Hindlimb muscle (tissue), 1 donor: ENCODE results near the gene ALDH1L2. TPM values are rescaled to one million over a fixed set of nuclear protein-coding genes. Genes with fewer than 3 reads are reported as not detected.
"Not testable (repeated sequence)": the region's sequence is repeated elsewhere in the genome, so short reads cannot be mapped to it uniquely, and the experiment has no call there.

Source experiments
- DNase-seq: peaks from one replicate; pipeline ENCODE4 v3.0.0-alpha.2; 2013
- polyA plus RNA-seq: library from polyadenylated mRNA; unstranded; fragments of 120-200 nt; gene quantifications from one replicate; pipeline ENCODE4 v1.2.1, GENCODE V29; 2013; ENCODE audit not compliant: insufficient read length

The ALDH1L2 gene
- 6.6 TPM for polyA plus RNA-seq

DNA sequence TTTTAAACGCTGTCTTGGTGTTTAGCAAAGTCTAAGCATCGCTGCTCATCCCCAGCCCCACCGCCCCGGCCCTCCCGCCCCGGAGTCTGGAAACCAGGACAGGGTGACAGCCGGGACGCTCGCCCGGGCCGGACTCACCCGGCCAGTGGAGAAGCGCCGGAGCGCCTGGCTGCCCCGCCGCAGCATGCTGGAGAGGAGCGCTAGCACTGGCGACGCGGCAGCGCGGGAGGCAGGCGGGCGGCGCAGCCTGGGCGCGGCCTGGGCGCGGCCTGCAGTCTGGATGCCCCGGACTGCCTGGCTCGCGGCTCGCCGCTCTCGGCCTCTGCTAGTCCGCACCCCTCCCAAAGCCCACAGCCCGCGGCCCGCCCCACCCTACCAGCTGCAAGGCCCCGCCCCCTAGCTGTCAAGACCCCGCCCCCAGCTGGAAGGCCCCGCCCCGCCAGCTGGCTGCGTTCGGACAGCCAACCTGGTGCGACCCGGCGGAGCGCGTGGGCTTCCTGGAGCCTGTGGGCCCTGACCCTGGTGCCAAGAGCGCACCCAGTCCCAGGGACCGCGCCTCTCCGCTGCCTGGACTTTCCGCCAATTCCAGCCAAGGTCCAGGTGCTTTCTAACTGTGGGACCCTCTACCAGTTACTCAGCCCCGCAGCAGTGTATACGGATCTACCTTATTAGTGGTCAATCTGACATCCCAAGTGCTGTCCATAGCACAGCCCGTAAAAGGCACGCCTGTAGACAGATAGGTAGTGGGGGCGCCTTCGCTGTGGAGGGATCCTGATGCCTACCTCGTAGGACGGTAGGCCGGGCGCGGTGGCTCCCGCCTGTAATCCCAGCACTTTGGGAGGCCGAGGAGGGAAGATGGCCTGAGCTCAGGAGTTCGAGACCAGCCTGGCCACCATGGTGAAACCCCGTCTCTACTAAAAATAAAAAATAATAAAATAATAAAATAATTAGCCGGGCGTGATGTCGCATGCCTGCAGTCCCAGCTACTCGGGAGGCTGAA, at the start of gene ALDH1L2:
TSS of gene ALDH1L2 (minus strand) at position 208 of the 1,000 bp plus-strand sequence. CDS start at position 186, 22 bp downstream.
- peak; percentile 68 for DNase-seq

DNA sequence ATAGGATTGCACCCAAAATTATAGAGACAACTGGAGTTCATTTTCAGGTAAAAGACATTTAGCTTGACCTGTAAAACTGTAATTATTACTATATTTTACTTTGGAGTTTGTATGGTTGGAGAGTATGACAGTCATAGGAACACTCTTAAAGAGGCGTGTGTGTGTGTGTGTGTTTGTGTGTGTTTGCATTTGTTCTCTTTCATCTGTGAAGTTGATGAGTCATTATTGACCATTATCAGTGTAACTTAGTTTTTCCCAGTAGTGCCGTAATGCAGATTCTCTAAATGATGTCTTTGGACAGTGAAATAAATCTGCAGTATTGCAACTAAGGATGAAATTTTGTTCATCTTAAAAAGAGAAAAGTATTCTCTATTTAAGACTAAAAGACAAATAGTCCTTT, 36.3 kb upstream of the ALDH1L2 start:
- no peak for DNase-seq

DNA sequence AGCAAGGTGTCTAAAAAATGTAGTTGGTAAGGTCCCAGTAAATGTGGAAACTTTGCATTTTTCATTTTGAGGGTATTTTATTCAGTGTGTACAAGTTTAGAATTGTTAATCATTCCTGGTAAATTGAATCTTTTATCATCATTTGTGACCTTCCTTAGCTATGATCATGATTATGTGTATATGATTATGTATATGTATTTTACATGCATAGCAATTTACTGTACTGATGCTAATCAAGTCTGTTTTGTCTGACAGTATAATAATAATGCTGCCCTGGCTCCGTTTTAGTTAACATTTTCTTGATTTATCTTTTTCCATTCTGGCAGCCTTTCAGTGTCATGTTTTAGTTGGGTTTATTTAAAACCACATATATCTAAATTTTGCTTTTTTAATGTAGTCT, 32.7 kb upstream of the ALDH1L2 start:
- DNase-seq, result no peak

DNA sequence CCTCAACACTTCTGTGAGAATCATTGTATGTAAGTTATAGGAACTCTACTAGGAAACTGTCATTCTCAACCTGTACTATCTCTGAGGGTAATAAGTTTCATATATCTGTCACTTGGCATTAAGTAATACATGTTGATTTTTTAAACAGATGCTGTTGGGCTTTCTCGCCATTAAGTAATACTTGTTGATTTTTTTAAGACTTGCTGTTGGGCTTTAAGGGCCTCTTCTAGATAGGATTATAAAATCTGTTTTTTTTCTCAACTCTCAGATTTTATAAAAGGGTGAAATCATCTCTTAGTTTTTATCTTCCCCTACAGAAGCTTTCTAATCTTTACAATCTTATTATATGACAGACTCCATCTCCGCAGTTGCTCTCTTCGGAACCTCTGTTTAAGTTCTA, 28.8 kb upstream of the ALDH1L2 start:
- no peak for DNase-seq

DNA sequence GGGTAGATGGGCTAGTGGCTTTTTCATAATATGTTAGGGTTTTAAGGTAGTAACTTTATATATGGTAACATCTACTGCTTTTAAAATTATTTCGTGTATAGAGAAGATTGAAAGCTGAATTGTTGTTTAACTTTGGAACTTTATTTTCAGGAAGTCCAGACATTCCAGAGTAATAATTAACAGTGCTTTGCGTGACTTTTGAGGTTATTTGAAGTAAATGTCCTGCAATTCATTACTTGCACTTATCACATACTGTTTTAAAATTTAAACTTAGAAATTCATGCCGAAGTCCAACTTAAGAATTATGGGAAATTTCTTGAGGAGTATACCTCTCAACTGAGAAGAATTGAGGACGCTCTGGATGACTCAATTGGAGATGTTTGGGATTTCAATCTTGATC, 26.6 kb upstream of the ALDH1L2 start:
- no peak for DNase-seq

DNA sequence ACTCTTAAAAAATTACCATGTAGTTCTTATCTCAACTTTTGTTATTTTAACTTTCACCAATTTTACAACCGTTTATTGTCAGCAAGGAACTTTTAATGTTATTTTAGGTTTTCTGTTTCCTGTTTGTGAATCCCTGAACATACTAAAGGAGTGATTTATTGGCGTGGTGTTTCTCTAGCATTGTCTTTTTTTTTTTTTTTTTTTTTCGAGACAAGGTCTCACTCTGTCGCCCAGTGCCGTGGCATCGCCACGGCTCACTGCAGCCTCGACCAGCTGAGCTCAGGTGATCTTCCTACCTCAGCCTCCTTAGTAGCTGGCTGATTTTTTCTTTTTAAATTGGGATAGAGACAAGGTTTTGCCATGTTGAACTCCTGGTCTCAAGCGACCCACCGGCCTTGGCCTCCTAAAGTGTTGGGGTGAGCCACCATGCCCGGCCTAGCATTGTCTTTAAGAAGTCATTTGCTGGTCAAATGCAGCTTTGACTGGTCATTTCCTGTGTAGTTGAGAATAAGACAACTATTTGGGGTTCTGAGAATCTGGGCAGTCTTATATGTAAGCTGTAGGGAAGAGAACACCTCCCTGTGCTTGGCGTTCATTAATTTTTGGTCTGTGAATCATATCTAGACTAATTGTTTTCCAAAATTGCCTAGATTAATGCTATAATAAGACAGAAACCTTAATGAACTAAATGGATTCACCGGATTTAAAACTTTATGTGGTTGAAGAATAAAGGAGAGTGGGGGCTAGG, 25.4 kb upstream of the ALDH1L2 start:
- no peak for DNase-seq

DNA sequence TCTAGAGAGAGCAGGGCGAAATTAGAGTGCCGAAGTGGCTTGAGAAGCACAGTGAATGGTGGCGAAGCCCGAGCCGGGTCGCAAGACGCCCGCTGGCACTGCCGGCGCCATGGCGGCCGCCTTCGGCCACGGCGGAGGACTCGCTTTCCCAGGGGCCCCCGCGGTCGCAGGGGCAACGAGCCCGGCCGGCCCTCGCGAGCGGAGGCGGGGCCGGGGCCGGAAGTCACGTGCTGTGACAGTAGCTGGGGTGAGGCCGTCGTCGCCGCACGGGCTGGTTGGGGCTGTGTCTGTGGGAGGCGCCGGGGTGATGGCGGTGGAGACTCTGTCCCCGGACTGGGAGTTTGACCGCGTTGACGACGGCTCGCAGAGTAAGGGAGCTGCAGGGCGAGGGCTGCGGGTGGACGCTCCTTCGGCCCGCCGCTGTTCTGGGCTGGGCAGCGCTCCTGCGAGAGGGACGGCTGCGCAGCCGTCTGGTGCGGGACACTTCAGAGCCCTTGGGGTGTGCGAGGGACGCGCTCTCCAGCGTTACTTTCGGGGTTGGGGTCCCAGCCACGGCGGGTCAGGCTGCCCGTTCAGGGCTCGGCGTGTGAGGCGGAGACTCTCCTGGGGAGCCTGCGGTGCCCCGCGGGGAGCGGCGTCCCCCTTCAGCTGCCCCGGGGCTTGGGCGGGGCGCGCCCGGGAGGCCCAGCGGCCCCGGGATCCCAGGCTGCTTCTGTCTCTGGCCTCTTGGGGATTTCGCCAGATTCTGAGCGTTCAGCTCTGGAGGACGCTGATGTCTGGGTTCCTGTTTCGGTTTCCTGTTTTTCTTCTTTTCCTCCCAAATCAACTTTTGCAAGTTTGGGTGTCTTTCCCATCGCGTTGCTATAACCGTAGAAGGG, 23.5 kb upstream of the ALDH1L2 start, which contains the start of gene WASHC4:
TSS of gene WASHC4 (plus strand) at position 238 of the 878 bp plus-strand sequence. CDS start at position 308, 70 bp downstream.
- peak; percentile 96 for DNase-seq

DNA sequence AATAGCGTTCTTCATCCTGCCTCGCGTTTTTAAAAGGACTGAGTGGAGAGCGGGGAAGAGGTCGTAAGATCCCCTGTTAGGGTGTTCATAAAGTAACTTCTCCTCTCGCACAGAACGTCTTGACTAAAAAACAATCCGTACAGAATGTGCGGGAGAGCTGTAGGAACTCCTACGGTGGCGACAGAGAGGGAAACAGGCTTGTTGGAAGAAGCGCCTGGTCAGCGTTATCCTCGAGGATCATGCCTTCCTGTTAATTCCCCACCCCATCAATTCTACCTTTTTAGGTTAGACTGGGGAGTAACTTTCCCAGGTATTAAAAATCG, 22.9 kb upstream of the ALDH1L2 start:
- DNase-seq, result no peak

DNA sequence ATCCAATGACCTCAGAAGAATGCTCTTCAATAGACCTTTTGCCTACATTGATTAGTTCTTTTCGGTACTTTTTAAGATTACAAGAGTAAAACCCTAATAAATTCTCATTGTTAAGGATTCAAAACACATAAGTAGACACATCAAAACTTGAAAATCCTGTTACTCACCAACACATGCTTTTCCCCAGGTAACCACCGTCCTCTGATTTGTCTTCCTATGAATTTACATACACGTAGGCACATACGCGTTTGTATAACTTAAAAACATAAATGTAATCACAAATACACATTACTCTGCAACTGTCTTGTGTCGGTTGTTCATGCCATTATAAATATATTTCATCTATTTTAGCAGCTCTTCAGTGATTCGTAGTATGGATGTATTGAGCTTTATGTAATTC, 22.4 kb upstream of the ALDH1L2 start:
- no peak for DNase-seq

DNA sequence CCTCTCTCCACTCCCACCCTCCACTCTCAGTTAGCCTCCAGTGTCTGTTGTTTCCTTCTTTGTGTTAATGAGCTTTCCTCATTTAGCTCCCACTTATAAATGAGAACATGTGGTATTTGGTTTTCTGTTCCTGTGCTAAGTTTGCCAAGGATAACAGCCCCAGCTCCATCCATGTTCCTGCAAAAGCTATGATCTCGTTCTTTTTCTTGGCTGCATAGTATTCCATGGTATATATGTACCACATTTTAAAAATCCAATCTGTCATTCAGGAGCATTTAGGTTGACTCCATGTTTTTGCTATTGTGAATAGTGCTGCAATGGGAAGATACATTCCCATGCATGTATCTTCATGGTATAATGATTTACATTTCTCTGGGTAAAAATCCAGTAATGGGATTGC, 20.5 kb upstream of the ALDH1L2 start:
- DNase-seq, result no peak

DNA sequence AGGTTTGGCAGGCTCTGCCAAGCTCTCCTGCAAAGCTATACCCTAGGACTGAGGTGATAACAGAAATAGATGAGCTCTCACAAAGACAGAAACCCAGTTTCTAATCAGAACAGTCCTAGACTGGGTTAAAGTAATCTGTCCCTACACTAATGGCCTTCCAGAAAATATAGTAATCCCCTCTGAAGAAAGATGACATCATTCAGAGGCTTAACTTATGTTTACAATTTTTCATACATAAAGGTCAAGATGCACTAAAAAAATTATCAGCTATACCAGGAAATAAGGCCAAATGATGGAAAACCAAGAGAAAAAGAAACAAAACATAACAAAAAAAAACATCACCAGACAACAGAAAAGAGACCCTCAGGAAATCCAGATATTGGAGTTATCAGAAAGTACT, 18.4 kb upstream of the ALDH1L2 start:
- DNase-seq, result no peak

DNA sequence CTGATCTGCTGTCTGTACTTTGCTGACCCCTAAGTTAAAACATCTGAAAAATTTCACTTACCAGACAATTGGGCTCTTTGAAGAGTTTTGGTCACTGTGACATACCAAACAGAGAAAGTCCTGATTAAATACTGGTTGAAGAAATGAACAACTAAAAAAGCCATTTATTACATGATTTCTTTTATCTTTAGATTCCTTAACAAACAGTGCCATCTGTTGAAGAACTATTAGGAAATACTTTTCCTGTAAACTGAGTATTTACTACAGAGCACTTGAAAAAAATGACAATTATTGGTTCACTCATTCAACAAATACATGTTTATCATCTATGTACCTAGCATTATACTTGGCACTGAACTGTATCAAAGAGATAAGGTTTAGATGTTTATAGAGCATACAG, 16.7 kb upstream of the ALDH1L2 start:
- no peak for DNase-seq

DNA sequence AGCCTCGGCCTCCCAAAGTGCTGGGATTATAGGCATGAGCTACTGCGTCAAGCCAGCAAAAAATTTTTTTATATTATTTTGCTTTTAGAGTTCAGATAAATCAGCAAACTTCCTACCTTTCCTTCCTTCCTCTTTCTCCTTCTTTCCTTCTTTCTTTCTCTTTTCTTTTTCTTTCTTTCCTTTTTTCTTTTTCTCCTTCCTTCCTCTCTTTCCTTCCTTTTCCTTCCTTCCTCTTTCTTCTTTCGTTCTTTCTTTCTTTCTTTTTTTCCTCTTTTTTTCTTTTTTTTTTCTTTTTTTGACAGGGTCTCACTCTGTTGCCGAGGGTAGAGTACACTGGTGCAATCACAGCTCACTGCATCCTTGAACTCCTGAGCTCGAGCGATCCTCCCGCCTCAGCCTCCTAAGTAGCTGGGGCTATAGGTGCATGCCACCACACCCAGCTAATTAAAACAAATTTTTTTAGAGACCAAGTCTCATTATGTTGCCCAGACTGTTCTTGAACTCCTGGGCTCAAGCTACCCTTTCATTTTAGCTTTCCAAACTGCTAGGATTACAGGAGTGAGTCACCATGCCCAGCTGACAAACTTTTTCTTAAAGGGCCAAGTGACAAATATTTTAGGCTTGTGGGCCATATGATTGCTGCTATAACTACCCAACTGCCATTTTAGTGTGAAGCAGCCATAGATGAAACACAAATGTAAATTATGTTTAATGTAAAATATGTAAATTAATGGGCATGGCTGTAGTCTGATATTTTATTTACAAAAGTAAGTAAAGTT, 16.1 kb upstream of the ALDH1L2 start:
- DNase-seq, result no peak

DNA sequence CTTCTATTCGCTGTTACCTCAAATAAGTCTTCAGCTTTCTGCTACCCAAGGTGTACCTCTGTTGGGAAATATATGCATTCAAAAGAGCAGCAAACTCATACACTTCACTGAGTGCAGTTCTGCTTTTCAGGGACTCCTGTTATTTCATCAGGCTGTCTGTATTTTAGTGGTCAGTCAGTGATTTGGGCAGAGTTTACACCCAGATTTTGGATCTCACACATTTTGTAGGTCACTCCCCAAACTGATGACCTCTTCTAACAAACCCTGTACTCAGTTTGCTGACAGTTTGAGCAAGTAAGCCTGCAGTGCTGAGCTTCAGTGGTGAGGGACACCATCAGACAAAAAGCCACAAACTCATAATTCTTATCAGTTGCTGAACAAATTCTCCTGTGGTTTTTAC, 15.1 kb upstream of the ALDH1L2 start:
- DNase-seq, result no peak

DNA sequence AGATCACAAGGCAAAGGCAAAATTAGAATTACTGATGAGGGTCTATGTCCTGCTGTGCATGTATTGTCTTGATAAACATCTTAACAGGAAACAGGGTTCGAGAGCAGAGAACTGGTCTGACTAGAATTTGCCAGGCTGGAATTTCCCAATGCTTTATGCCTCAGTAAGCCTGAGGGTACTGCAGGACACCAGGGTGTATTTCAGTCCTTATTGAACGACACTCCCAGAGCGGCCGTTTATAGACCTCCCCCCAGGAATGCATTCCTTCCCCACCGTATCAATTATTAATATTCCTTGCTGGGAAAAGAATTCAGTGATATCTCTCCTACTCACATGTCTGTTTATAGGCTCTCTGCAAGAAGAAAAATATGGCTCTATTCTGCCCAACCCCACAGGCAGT, 11.1 kb upstream of the ALDH1L2 start:
- not testable (repeated sequence) for DNase-seq

DNA sequence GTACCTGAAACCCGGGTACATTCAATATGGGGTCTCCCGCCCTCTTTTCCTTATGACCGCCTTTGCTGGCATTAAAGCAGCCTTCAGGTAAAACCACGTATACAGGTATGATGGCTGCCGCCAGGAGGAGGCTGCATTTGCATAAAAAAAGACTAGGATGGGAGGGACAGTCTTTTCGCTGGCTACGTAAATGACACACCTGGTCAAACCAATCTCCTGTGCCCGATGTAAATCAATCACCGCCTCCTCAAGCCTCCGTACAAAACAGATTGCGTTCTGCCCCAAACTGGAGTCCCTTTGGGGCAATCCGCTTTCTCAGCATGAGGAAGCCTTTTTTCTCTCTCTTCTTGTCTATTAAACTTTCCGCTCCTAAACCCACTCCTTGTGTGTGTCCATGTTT, 8.1 kb upstream of the ALDH1L2 start:
- no peak for DNase-seq

DNA sequence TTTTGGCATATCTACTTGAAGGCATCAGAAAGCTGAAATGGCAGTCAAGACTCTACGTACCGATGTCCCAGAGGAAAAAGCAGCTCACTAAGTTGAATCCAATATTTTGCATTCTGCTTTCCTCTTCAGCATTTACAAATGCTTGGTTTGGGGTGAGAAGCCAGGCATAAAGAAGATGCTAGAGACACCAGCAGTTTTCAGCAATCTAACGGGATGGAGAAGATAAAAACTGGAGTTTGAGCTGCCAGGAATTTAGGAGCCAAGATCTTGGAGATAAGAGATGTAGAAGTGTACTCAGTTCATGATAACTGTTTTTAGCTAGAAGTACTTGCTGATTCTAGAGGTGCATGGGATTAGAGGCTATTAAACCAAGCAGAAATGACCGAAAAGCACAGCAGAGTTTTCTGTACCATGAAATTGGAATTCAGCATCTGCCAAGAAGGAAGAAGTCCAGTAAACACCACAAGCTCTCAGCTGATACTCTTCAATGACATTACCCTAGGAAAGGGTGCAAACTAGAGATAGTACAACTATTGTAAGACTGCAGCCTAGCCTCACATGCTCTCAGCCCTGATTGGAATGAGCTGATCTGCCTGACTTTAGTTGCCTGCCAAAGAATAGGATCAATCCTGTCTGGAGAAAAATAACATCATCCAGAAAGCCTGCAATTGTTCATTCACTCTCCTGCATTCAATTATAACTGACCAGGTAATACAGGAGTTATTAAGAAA, 7.4 kb upstream of the ALDH1L2 start:
- DNase-seq, result no peak

DNA sequence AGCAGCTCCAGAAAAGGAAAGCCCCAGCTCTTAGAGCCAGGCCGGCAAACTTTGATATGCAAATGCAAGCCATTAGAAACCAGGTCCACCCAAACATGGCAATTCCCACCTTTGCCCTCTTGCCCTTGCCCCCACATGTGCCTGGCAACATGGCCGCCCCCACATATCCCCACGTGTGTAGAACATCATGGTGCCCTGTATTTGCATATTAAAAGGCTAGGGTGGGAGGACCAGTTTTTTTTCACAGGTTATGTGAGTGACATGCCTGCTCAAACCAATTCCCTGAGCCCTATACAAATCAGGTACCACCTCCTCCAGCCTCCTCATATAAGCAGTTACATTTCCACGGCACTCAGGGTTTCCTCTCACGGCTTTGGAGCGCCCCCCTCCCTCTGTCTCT, 6.1 kb upstream of the ALDH1L2 start:
- no peak for DNase-seq

DNA sequence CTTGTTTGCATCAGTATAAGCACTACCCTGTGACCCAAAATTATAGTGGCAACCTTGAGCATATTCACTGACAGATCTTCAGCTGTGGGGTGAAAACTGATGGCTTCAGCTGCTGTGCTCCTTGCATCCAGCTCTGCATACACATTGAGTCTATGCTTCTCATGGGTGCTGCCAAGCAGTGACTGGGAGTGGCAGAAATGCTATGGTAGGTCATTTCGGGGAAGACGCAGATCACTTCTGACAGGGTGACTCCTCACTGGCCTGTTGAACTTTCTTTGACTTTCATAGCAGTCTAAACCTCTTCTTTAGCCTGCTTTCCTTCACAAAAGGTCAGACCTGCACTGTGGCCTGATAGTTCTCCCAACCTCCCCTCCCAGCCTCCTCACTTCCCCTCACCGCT, 5.6 kb upstream of the ALDH1L2 start:
- no peak for DNase-seq

DNA sequence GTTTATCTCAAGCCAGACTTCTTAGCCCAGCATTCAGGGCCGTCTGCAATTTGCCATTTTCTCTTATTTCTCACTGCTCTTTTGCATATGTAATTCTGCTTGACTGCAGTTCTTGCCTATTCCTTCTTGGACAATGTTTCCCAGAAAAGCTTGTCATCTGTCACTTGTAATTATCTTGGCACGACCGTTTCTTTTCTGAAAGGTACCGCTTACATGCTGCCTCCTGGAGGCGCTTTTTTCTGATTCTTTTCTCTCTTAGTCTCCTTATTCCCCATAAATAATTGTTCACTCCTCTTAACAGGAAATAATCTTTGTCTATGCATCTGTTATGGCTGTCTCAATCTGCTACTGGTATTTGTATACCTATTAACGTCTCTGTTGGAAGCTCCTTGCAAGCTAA, 1.2 kb upstream of the ALDH1L2 start:
- no peak for DNase-seq

DNA sequence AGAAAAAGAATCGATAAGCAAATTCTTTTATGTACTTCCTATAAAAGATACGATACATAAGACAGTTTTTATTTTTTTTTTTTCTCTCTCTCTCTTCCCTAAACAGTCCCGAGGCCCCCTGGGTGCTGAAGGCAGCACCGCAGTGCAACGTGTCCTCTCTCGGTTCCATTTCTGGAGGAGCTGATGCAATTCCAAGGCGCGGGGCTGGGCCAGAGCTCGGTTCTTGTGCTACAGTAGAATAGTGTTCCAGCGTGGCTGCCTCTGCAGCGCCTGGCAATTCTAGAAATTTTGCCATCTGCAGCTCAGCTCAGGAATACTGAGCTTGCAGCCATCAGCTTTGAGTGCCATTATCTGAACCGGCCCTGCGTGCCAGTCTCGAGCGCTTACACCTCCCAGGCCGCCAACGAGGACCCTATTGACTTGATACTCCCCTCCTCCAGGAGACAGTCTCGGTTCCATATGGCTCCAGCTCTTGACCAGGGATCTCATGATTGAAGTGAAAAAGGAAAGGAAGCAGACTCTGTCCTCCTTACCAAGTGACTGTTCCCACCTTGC, 630 bp downstream of the ALDH1L2 start:
- DNase-seq, result peak; percentile 48
